GM21576 (cell line): ENCODE data around the gene HAUS8.
"Not testable (repeated sequence)": the region's sequence is repeated elsewhere in the genome, so short reads cannot be mapped to it uniquely, and the experiment has no call there.

Experiments used
- ATAC-seq: cut with Tn5 transposase; IDR thresholded peaks from one replicate; pipeline ENCODE4 v1.9.1; 2021; ENCODE audit warnings: mild to moderate bottlenecking, moderate library complexity; ENCODE audit not compliant: unreplicated experiment

Gene HAUS8, protein sequence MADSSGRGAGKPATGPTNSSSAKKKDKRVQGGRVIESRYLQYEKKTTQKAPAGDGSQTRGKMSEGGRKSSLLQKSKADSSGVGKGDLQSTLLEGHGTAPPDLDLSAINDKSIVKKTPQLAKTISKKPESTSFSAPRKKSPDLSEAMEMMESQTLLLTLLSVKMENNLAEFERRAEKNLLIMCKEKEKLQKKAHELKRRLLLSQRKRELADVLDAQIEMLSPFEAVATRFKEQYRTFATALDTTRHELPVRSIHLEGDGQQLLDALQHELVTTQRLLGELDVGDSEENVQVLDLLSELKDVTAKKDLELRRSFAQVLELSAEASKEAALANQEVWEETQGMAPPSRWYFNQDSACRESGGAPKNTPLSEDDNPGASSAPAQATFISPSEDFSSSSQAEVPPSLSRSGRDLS

GRCh38 chr19:17075035-17075863 is at the start of gene HAUS8, which contains the start of gene MYO9B:
TSS of gene HAUS8 (minus strand) at chr19:17075452. CDS start at chr19:17075422, 30 bp downstream.
TSS of gene MYO9B (plus strand) at chr19:17075777. CDS start at chr19:17101718, 25,941 bp downstream.
- ATAC-seq: peak; percentile 66

- ATAC-seq: no peak
These were observed 48.8 kb upstream of the HAUS8 start for GRCh38 chr19:17124025-17124424.

DNA sequence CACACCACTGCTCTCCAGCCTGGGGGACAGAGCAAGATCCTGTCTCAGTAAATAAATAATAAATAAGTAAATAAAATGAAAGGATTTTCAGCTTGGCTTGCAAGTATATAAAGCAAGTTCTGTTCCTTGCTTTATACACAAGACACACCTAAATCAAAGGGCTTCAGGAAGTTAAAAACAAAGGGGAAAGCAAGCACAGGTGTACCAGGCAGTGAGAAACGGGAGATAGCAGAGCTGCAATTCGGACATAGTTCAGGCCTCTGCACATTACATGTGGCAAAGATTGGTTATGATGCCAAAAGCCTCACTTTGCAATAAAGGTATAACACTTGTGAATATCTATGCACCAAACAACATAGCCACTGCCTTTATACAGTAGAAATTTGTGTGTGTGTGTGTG is 47.8 kb upstream of the HAUS8 start:
- no peak for ATAC-seq

DNA sequence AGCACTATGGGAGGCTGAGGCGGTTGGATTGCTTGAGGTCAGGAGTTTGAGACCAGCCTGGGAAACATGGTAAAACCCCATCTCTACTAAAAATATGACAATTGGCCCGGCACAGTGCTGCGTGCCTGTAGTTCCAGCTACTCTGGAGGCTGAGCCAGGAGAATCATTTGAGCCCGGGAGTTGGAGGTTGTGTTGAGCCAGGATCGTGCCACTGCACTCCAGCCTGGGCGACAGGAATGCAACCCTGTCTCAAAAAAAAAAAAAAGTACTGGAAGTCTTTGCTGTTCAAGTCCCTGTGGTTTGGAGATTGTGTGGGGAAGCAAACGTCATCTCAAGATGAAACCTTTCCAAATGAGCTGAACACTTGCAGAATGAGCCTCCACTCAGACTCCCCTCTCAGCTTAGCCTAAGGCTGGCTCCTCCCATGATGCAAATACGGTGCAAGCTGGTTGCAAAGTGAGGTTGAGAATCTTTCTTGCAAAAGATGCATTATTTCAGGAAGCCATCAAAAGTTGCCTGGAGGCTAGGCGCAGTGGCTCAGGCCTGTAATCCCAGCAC is 46.6 kb upstream of the HAUS8 start:
- ATAC-seq: no peak

- no peak for ATAC-seq
These were observed 43.7 kb upstream of the HAUS8 start for GRCh38 chr19:17118957-17119356.

DNA sequence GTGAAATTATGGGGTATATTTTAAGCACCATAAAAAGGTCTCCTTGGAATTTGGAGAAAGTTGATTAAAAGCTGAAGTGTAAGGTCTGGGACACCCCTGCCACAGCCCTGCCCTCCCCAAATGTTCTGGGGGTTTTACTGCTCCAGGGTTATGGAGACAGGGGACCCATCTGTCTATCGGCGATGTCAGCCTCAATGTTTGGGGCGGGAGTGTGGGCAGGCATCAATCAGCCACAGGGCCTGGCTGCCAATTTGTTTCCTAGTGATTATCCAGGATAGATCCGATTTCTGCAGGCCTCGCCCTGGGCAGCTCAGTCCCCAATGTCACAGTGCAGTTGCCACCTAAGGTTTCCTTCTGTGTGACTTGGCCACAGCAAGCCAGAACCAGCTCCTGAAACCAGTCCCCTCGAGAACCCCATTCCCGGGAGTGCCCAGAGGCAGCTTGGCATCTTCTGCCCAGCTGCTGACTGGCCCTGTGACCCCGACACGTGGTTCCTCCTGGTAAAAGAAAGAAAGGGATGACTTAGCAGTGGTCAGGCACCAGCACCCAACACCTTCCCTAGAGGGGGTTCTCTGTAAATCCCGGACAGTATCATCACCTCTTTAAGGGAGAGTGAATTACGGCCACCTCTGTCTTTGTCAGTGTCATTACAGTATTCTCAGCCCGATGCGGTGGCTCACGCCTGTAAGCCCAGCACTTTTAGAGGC is 41.9 kb upstream of the HAUS8 start:
- no peak for ATAC-seq

DNA sequence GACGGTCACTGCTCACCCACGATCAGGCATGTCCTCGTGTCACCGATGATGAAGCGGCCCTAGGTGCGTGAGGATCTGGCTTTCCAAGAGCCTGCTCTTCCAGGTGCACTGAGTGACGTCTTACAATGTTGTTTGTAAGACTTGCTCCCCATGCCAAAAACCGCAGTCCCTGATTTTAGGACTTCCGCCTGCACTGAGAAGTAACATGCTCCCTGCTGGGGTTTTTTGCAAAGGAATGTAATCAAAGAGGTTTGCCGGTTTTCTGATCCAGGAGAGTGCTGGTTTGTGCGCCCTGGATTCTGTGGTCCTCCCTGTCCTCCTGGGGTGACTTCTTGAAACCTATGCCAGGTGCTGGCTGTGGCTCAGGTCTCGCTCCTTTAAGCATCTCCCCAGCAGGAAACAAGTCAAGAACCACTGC is 39.2 kb upstream of the HAUS8 start:
- ATAC-seq: no peak

DNA sequence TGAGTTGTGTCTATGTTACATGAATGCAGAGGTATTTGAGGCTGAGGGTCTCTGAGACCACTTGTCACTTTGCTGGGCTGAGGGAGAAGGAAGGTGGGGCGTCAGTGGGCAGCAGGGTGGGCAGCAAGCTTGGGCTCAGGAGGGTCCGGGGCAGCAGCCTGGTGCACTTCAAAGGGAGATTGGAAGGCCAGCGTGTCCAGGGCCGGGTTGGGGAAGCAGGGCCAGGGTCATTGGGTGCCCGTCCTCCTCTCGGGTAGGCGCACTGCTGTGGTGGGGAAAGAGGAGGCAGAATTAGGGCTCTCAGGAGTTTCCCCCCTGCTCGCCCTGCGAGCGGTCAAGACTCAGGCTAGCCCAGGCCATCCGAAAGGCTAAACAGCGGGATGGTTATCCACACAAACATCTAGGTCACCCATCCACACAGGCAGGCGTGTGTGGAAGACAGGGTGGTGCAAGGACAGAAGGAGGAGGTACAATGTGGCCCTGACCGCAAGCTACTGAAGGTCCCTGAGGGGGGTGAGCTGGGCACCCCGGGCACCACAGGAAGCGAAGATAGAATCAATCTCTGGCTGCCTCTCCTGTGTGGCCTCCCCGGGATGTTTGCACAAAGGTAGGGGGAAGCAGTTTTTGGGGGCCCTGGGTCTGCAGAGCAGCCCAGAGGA is 38.0 kb upstream of the HAUS8 start:
- no peak for ATAC-seq

DNA sequence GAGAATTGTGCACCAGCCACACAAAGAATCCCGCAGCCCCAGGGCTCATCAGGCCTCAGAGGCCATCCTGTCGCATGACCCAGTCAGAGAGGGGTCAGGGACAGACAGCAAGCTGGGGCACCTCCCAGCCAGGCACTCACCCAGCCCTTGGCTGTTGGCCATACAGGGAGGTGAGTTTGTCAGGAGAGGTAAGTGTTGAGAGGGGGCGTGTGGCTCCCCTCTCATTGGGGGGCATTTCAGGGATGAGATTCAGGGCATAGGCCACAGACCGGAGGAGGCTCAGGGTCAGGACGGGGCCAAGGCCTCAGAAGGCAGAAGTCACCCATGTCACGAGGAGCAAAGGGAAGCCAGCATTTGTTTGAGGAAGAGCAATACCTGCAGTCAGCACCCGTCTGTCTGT is 37.4 kb upstream of the HAUS8 start:
- no peak for ATAC-seq

DNA sequence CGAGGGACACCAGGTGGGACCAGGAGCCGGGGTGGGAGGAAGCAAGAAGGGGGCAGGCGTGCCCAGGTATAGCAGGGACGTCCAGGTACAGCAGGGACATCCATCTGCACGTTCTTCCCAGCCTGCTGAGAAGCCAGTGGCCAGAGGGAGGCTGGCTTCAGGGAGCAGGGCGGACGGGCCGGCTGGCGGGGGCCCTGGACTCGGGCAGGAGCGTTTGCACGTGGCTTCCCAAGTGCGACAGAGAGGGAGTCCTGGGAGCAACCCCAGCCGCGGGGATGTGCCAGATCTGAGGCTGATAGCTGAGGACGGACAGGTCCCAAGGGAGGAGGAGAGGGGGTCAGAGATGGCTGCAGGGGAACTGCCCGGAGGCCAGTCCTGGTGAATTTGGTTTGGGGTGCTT is 37.0 kb upstream of the HAUS8 start:
- ATAC-seq: no peak

GRCh38 chr19:17111766-17112165 is 36.5 kb upstream of the HAUS8 start:
- ATAC-seq: no peak

GRCh38 chr19:17110599-17110966 is 35.3 kb upstream of the HAUS8 start:
- ATAC-seq: no peak

- ATAC-seq: no peak
These were observed 34.8 kb upstream of the HAUS8 start for GRCh38 chr19:17109962-17110598.

DNA sequence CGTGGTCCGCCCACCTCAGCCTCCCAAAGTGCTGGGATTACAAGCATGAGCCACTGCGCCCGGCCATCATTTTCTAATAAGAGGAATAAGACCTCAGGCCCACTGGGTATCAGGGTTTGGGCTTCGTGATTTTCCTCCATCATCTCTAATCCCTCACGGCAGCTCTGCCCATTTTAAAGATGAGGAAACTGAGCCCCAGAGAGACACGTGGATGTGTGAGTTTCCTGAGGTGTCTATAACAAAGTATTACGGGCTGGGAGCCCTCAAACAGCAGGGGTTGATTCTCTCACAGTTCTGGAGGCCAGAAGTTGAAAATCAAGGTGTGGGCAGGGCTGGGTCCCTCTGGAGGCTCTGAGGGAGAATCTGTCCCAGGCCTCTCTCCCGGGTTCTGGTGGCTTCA is 34.0 kb upstream of the HAUS8 start:
- ATAC-seq: no peak

- ATAC-seq: no peak
These were observed 33.2 kb upstream of the HAUS8 start for GRCh38 chr19:17108453-17108784.

DNA sequence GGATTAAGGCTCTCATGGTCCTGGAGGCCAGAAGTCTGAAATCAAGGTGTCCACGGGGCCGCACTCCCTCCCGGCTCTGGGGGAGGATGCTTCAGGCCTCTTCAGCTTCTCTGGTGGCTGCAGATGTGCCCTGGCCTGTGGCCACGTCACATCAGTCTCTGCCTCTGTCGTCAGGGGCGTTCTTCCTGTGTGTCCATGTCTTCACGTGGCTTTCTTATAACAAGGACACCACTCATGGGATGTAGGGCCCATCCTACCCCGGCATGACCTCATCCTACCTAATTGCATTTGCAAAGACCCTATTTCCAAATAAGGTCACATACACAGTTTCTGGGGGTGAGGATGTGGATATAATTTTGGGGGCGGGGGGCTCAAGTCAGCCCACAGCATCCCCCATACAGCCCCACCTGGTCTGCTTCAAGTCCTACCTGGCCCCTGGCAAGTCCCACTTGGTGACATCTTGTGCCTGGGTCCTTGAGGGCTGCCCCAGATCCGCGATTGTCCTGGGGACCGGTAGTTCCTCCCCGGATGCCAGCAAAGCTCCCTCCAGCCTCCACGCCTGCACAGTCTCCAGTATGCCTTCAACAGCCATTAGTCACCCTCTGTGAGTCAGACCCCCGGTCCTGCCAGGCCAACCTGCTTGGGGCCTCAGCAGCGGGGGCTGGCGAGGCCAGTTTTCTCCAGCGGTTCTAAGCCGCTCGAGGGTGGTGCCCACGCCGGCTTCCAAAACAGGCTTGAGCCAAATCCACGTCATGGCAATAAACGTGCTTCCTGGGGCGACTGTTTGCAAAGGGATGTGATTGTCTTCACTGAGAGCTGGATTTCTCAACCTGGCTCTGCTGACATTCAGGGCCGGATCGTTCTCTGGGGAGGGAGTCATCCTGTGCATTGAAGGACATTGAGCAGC is 32.5 kb upstream of the HAUS8 start:
- no peak for ATAC-seq

GRCh38 chr19:17106964-17107363 is 31.7 kb upstream of the HAUS8 start:
- not testable (repeated sequence) for ATAC-seq

GRCh38 chr19:17105556-17105955 is 30.3 kb upstream of the HAUS8 start:
- ATAC-seq: no peak

- ATAC-seq: no peak
These were observed 29.4 kb upstream of the HAUS8 start for GRCh38 chr19:17104679-17105078.
